HG03039 (cell line): ENCODE measurements around the gene OTOS.

Experiments
- ATAC-seq: cut with Tn5 transposase; IDR thresholded peaks from one replicate; pipeline ENCODE4 v1.9.1; 2021; ENCODE audit warnings: mild to moderate bottlenecking, moderate library complexity; ENCODE audit not compliant: unreplicated experiment

The OTOS gene

GRCh38 chr2:240140511-240140910 is at the start of gene OTOS:
Gene OTOS, minus strand, starts transcription at chr2:240140658. Its CDS starts 332 bp downstream, at chr2:240140326.
- no peak for ATAC-seq

GRCh38 chr2:240189686-240190085 is 49.2 kb upstream of the OTOS start:
- ATAC-seq: no peak

GRCh38 chr2:240187989-240188590 is 47.6 kb upstream of the OTOS start:
- ATAC-seq: no peak

- ATAC-seq: no peak
Measured at GRCh38 chr2:240186191-240186725, 45.8 kb upstream of the OTOS start.

- ATAC-seq: no peak
Measured at GRCh38 chr2:240184656-240185055, 44.2 kb upstream of the OTOS start.

- no peak for ATAC-seq
Measured at GRCh38 chr2:240183875-240184590, 43.6 kb upstream of the OTOS start.

GRCh38 chr2:240183006-240183874 is 42.8 kb upstream of the OTOS start:
- ATAC-seq: no peak

GRCh38 chr2:240182476-240182875 is 42.0 kb upstream of the OTOS start:
- no peak for ATAC-seq

- no peak for ATAC-seq
Measured at GRCh38 chr2:240182001-240182400, 41.5 kb upstream of the OTOS start.

GRCh38 chr2:240179941-240180666 is 39.6 kb upstream of the OTOS start:
- no peak for ATAC-seq

GRCh38 chr2:240179186-240179815 is 38.8 kb upstream of the OTOS start:
- no peak for ATAC-seq

- no peak for ATAC-seq
Measured at GRCh38 chr2:240178564-240178963, 38.1 kb upstream of the OTOS start.

GRCh38 chr2:240174496-240174895 is 34.0 kb upstream of the OTOS start:
- ATAC-seq: no peak

- ATAC-seq: no peak
Measured at GRCh38 chr2:240172071-240172895, 31.8 kb upstream of the OTOS start.

- no peak for ATAC-seq
Measured at GRCh38 chr2:240170883-240171282, 30.4 kb upstream of the OTOS start.

- ATAC-seq: no peak
Measured at GRCh38 chr2:240170354-240170735, 29.9 kb upstream of the OTOS start.

GRCh38 chr2:240169486-240170353 is 29.3 kb upstream of the OTOS start:
- ATAC-seq: no peak

GRCh38 chr2:240168546-240169361 is 28.3 kb upstream of the OTOS start:
- ATAC-seq: no peak
